Activated naive CD4-positive, alpha-beta T cell treated with anti-CD3 and anti-CD28 coated beads, Interleukin-2, amount 10 ng/mL, durations not matched to agents 7 days and 5 days (primary cell): ENCODE data around the gene DCC.

Source experiments
- CTCF ChIA-PET: fragments of 350-600 bp; sonication (Branson Sonifier 250); formaldehyde crosslinking; loops from one replicate; lab custom pipeline; 2021; ENCODE audit warnings: antibody characterized with exemption; lab: Charles Lee
- DNase-seq: peaks from one replicate; pipeline ENCODE4 v3.0.0-alpha.2; 2020
- H3K27ac Mint-ChIP-seq: one replicate; pipeline ENCODE4 v1.8.0; 2021; ENCODE audit warnings: mild to moderate bottlenecking, moderate library complexity, mixed read lengths
- H3K27me3 Mint-ChIP-seq: one replicate; pipeline ENCODE4 v1.8.0; 2021; ENCODE audit warnings: mild to moderate bottlenecking, mixed read lengths
- H3K36me3 Mint-ChIP-seq: one replicate; pipeline ENCODE4 v1.8.0; 2021; ENCODE audit warnings: mixed read lengths
- H3K4me1 Mint-ChIP-seq: one replicate; pipeline ENCODE4 v1.8.0; 2021; ENCODE audit warnings: mixed read lengths
- H3K4me3 Mint-ChIP-seq: one replicate; pipeline ENCODE4 v1.8.0; 2021; ENCODE audit warnings: mild to moderate bottlenecking, moderate library complexity, mixed read lengths
- H3K9me3 Mint-ChIP-seq: one replicate; pipeline ENCODE4 v1.8.0; 2021; ENCODE audit warnings: mixed read lengths

DCC gene

GRCh38 chr18:53025247-53025646 is 685.2 kb downstream of the DCC start:
- Mint-ChIP-seq H3K27me3 (no peaks in the 10 kb centered on the region), H3K36me3 (no peaks in the 10 kb centered on the region), H3K4me1 (no peaks in the 10 kb centered on the region), H3K4me3 (no peak overlapping the region), H3K27ac (no peak overlapping the region), H3K9me3 (peaks cover 3% of the 10 kb centered on the region)
- no peak for DNase-seq
- CTCF ChIA-PET, result no interaction called here

- CTCF ChIA-PET, result no interaction called here
- Mint-ChIP-seq H3K27ac (no peak overlapping the region), H3K27me3 (no peaks in the 10 kb centered on the region), H3K36me3 (no peaks in the 10 kb centered on the region), H3K4me1 (no peaks in the 10 kb centered on the region), H3K9me3 (peaks cover 3% of the 10 kb centered on the region), H3K4me3 (no peak overlapping the region)
- DNase-seq, result no peak
Measured at GRCh38 chr18:53028565-53028964, 688.6 kb downstream of the DCC start.

- no peaks in the 10 kb centered on the region for H3K36me3 Mint-ChIP-seq
- CTCF ChIA-PET, result no interaction called here
- peaks cover 2% of the 10 kb centered on the region for H3K9me3 Mint-ChIP-seq
- no peak for DNase-seq
- no peak overlapping the region for H3K4me3 Mint-ChIP-seq
- H3K27ac Mint-ChIP-seq, result no peak overlapping the region
- no peaks in the 10 kb centered on the region for H3K4me1 Mint-ChIP-seq
- H3K27me3 Mint-ChIP-seq, result no peaks in the 10 kb centered on the region
Measured at GRCh38 chr18:53033128-53033527, 693.1 kb downstream of the DCC start.

- Mint-ChIP-seq H3K9me3 (peaks cover 5% of the 10 kb centered on the region), H3K4me3 (no peak overlapping the region), H3K4me1 (no peaks in the 10 kb centered on the region), H3K27me3 (no peaks in the 10 kb centered on the region), H3K36me3 (no peaks in the 10 kb centered on the region), H3K27ac (no peak overlapping the region)
- CTCF ChIA-PET, result interaction anchor here (0.7 kb wide), 1 partner anchor 10 kb away, joined by 3 read pairs; no protein-coding TSS in a partner anchor
- DNase-seq, result no peak
Measured at GRCh38 chr18:53038608-53039007, 698.6 kb downstream of the DCC start.

- H3K27ac Mint-ChIP-seq, result no peak overlapping the region
- H3K4me3 Mint-ChIP-seq, result no peak overlapping the region
- H3K4me1 Mint-ChIP-seq, result no peaks in the 10 kb centered on the region
- H3K36me3 Mint-ChIP-seq, result no peaks in the 10 kb centered on the region
- CTCF ChIA-PET, result no interaction called here
- no peaks in the 10 kb centered on the region for H3K27me3 Mint-ChIP-seq
- peaks cover 8% of the 10 kb centered on the region for H3K9me3 Mint-ChIP-seq
- no peak for DNase-seq
Measured at GRCh38 chr18:53040286-53040685, 700.3 kb downstream of the DCC start.

GRCh38 chr18:53056064-53056463 is 716.1 kb downstream of the DCC start:
- no peaks in the 10 kb centered on the region for H3K4me1 Mint-ChIP-seq
- no peaks in the 10 kb centered on the region for H3K27me3 Mint-ChIP-seq
- CTCF ChIA-PET, result no interaction called here
- no peaks in the 10 kb centered on the region for H3K36me3 Mint-ChIP-seq
- no peak for DNase-seq
- no peak overlapping the region for H3K4me3 Mint-ChIP-seq
- no peak overlapping the region for H3K27ac Mint-ChIP-seq
- H3K9me3 Mint-ChIP-seq, result peaks cover 3% of the 10 kb centered on the region

GRCh38 chr18:53070788-53071187 is 730.8 kb downstream of the DCC start:
- CTCF ChIA-PET, result no interaction called here
- H3K4me1 Mint-ChIP-seq, result no peaks in the 10 kb centered on the region

GRCh38 chr18:53080687-53081086 is 740.7 kb downstream of the DCC start:
- no peak overlapping the region for H3K27ac Mint-ChIP-seq
- CTCF ChIA-PET, result no interaction called here
- H3K27me3 Mint-ChIP-seq, result no peaks in the 10 kb centered on the region
- DNase-seq, result no peak
- H3K4me3 Mint-ChIP-seq, result no peak overlapping the region
- no peaks in the 10 kb centered on the region for H3K36me3 Mint-ChIP-seq
- H3K4me1 Mint-ChIP-seq, result no peaks in the 10 kb centered on the region
- no peaks in the 10 kb centered on the region for H3K9me3 Mint-ChIP-seq

More at GRCh38 chr18:53070788-53071187, 730.8 kb downstream of the DCC start:
- H3K36me3 Mint-ChIP-seq, result no peaks in the 10 kb centered on the region
- H3K4me3 Mint-ChIP-seq, result no peak overlapping the region
- H3K27ac Mint-ChIP-seq, result no peak overlapping the region
- peaks cover 6% of the 10 kb centered on the region for H3K9me3 Mint-ChIP-seq
- DNase-seq, result no peak
- no peaks in the 10 kb centered on the region for H3K27me3 Mint-ChIP-seq

GRCh38 chr18:53093636-53094035 is 753.6 kb downstream of the DCC start:
- CTCF ChIA-PET, result no interaction called here
- peaks cover 4% of the 10 kb centered on the region for H3K9me3 Mint-ChIP-seq
- H3K4me3 Mint-ChIP-seq, result no peak overlapping the region
- H3K27ac Mint-ChIP-seq, result no peak overlapping the region
- no peaks in the 10 kb centered on the region for H3K4me1 Mint-ChIP-seq
- DNase-seq, result no peak
- H3K36me3 Mint-ChIP-seq, result no peaks in the 10 kb centered on the region
- no peaks in the 10 kb centered on the region for H3K27me3 Mint-ChIP-seq

- H3K27ac Mint-ChIP-seq, result no peak overlapping the region
- peaks cover 5% of the 10 kb centered on the region for H3K9me3 Mint-ChIP-seq
- CTCF ChIA-PET, result no interaction called here
- no peaks in the 10 kb centered on the region for H3K36me3 Mint-ChIP-seq
- no peak for DNase-seq
- no peaks in the 10 kb centered on the region for H3K27me3 Mint-ChIP-seq
- H3K4me3 Mint-ChIP-seq, result no peak overlapping the region
- H3K4me1 Mint-ChIP-seq, result no peaks in the 10 kb centered on the region
Measured at GRCh38 chr18:53101536-53102105, 761.6 kb downstream of the DCC start.

- H3K27me3 Mint-ChIP-seq, result no peaks in the 10 kb centered on the region
- CTCF ChIA-PET, result no interaction called here
- no peaks in the 10 kb centered on the region for H3K36me3 Mint-ChIP-seq
- H3K27ac Mint-ChIP-seq, result no peak overlapping the region
- DNase-seq, result no peak
- peaks cover 10% of the 10 kb centered on the region for H3K9me3 Mint-ChIP-seq
- H3K4me3 Mint-ChIP-seq, result no peak overlapping the region
- no peaks in the 10 kb centered on the region for H3K4me1 Mint-ChIP-seq
Measured at GRCh38 chr18:53114441-53114840, 774.4 kb downstream of the DCC start.

GRCh38 chr18:53115876-53116585 is 776.0 kb downstream of the DCC start:
- peaks cover 8% of the 10 kb centered on the region for H3K9me3 Mint-ChIP-seq
- no peaks in the 10 kb centered on the region for H3K27me3 Mint-ChIP-seq
- no peak for DNase-seq
- no peaks in the 10 kb centered on the region for H3K36me3 Mint-ChIP-seq
- CTCF ChIA-PET, result no interaction called here
- no peak overlapping the region for H3K27ac Mint-ChIP-seq
- no peak overlapping the region for H3K4me3 Mint-ChIP-seq
- H3K4me1 Mint-ChIP-seq, result no peaks in the 10 kb centered on the region

GRCh38 chr18:53117851-53118250 is 777.9 kb downstream of the DCC start:
- no peak for DNase-seq
- Mint-ChIP-seq H3K36me3 (no peaks in the 10 kb centered on the region), H3K4me3 (no peak overlapping the region), H3K27ac (no peak overlapping the region), H3K27me3 (no peaks in the 10 kb centered on the region), H3K4me1 (no peaks in the 10 kb centered on the region), H3K9me3 (peaks cover 9% of the 10 kb centered on the region)
- CTCF ChIA-PET, result no interaction called here

- Mint-ChIP-seq H3K4me3 (no peak overlapping the region), H3K9me3 (peaks cover 6% of the 10 kb centered on the region), H3K4me1 (no peaks in the 10 kb centered on the region), H3K27ac (no peak overlapping the region), H3K36me3 (no peaks in the 10 kb centered on the region), H3K27me3 (no peaks in the 10 kb centered on the region)
- CTCF ChIA-PET, result no interaction called here
- DNase-seq, result no peak
Measured at GRCh38 chr18:53126210-53126609, 786.2 kb downstream of the DCC start.

GRCh38 chr18:53131001-53131400 is 791.0 kb downstream of the DCC start:
- CTCF ChIA-PET, result no interaction called here
- H3K4me3 Mint-ChIP-seq, result no peak overlapping the region
- H3K27me3 Mint-ChIP-seq, result no peaks in the 10 kb centered on the region
- no peak for DNase-seq
- H3K36me3 Mint-ChIP-seq, result no peaks in the 10 kb centered on the region
- no peaks in the 10 kb centered on the region for H3K9me3 Mint-ChIP-seq
- H3K27ac Mint-ChIP-seq, result no peak overlapping the region
- no peaks in the 10 kb centered on the region for H3K4me1 Mint-ChIP-seq
